Aorta (tissue), 5 donors: ENCODE data around the gene APIP. TPM values are rescaled to one million over a fixed set of nuclear protein-coding genes. Genes with fewer than 3 reads are reported as not detected.
"Not testable (repeated sequence)": the region's sequence is repeated elsewhere in the genome, so short reads cannot be mapped to it uniquely, and the experiment has no call there.

Experiments used
- ATAC-seq: fragments of 200-7000 bp; cut with Tn5 transposase; one replicate; pipeline ENCODE4 v1.9.1; 2022; ENCODE audit warnings: moderate library complexity; ENCODE audit not compliant: low FRiP score
- DNase-seq, 2 donors: peaks; one replicate each; pipeline ENCODE4 v3.0.0-alpha.2; 2020
- H3K27ac ChIP-seq, 2 donors: one replicate each; pipeline ENCODE4 v1.5.1; 2013; ENCODE audit warnings: low read length in 2 of 2, mild to moderate bottlenecking in 2 of 2, moderate library complexity in 2 of 2, control low read depth in 1 of 2, inconsistent platforms in 1 of 2, low read depth in 1 of 2
- H3K27me3 ChIP-seq, 2 donors: one replicate each; pipeline ENCODE4 v1.6.1; 2013; ENCODE audit warnings: control low read depth in 1 of 2, low read length in 1 of 2, mild to moderate bottlenecking in 1 of 2, moderate library complexity in 1 of 2; ENCODE audit not compliant: insufficient read depth in 2 of 2, control insufficient read depth in 1 of 2
- H3K36me3 ChIP-seq, 2 donors: one replicate each; pipeline ENCODE4 v1.6.1; 2013; ENCODE audit warnings: control low read depth in 1 of 2, low read length in 1 of 2, mild to moderate bottlenecking in 1 of 2; ENCODE audit not compliant: insufficient read depth in 2 of 2, control insufficient read depth in 1 of 2
- H3K4me1 ChIP-seq, 2 donors: one replicate each; pipeline ENCODE4 v1.6.1; 2013; ENCODE audit warnings: low read length in 2 of 2, control low read depth in 1 of 2, mild to moderate bottlenecking in 1 of 2, moderate library complexity in 1 of 2; ENCODE audit not compliant: insufficient read depth in 2 of 2, control insufficient read depth in 1 of 2
- H3K4me3 ChIP-seq, 2 donors: one replicate each; pipeline ENCODE4 v1.5.1; 2013; ENCODE audit warnings: low read length in 2 of 2, control low read depth in 1 of 2, mild to moderate bottlenecking in 1 of 2
- H3K9me3 ChIP-seq: one replicate; pipeline ENCODE4 v1.6.1; 2013; ENCODE audit warnings: mild to moderate bottlenecking, low read length; ENCODE audit not compliant: control insufficient read depth
- WGBS, 2 donors: extraction: QIAGEN DNeasy Blood & Tissue Kit; methylation state at CpG; one replicate each; pipeline ENCODE4 v1.1.7; 2013; 5-methylcytosine and 5-hydroxymethylcytosine counted together
- intact Hi-C, 2 donors: fragments of 100-400 bp; cut with DNase I; formaldehyde crosslinking; loops; one replicate each; pipeline versions ENCODE4 v1.14.2 to v1.15.0; 2022
- polyA plus RNA-seq, 2 donors: library from polyadenylated mRNA; stranded (reverse); fragments of 200-250 nt; gene quantifications; one replicate each; pipeline ENCODE4 v1.2.3, GENCODE V29; 2013
- total RNA-seq, 2 donors: library from RNA; stranded (reverse); fragmentation: NEBNext Ultra II Directional; extraction: Animal tissue kit (Norgen Biotek cat#: 25700); gene quantifications; one replicate each; pipeline ENCODE4 v1.2.1, GENCODE V29; 2021
- donor health status: healthy with polysubstance abuse.
- donor health status: Bipolar disorder and iron deficiency.
- donor health status: DM: no; HTN: no; CAD: no.
- donor health status: DM: no; HTN: no; CAD: no.
- donor health status: DM: yes; HTN: yes; CAD: no.

Gene APIP
- total and polyA plus RNA-seq, 4 donors = 20.0 to 26.0 (median 25.2) TPM

- Histone ChIP-seq H3K27ac (no peak overlapping the region), H3K27me3 (no peaks in the 10 kb centered on the region), H3K9me3 (peaks cover 5% of the 10 kb centered on the region), H3K4me1 (peaks cover 0 to 3% of the 10 kb centered on the region in 2 donors), H3K36me3 (peaks cover 0 to 5% of the 10 kb centered on the region in 2 donors), H3K4me3 (no peak overlapping the region)
- intact Hi-C loops = no loop called here
- WGBS, 2 donors = 87 to 92% methylated on average over 3 of the region's 3 CpGs
- DNase-seq (no peak), ATAC-seq (no peak)
Observed at GRCh38 chr11:34904421-34904955, 11.7 kb downstream of the APIP start.

GRCh38 chr11:34899633-34900016, 16.6 kb downstream of the APIP start:
- 98% methylated on average over 5 of the region's 5 CpGs for WGBS, 2 donors
- Histone ChIP-seq H3K4me3 (no peak overlapping the region), H3K4me1 (no peaks in the 10 kb centered on the region), H3K27me3 (no peaks in the 10 kb centered on the region), H3K9me3 (peaks cover 6% of the 10 kb centered on the region), H3K27ac (no peak overlapping the region), H3K36me3 (peaks cover 0 to 2% of the 10 kb centered on the region in 2 donors)
- no peak for DNase-seq
- intact Hi-C loops = loop anchor here in 1 of 2 donors (10.0 kb wide), 1 partner anchor 315 kb away; no protein-coding TSS in a partner anchor
- ATAC-seq = no peak

DNA sequence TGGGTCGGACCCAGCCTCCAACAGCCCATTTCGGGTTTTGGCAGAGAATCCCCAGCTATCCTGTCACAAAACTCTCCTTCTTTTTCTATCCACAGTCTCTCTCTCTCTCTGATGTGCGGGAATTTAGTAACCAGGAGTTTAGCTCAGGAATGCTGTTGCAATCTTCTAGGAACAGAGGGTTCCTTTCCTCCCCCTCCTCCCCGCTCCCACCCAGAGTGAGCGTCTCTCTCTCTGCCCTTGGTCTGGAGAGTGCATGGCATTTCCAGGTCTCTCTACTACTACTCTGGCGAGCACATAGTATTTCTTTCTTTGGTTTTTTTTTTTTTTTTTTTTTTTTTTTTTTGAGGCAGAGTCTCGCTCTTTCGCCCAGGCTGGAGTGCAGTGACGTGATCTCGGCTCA, 17.7 kb downstream of the APIP start:
- Histone ChIP-seq H3K36me3 (peaks cover 0 to 2% of the 10 kb centered on the region in 2 donors), H3K27me3 (no peaks in the 10 kb centered on the region), H3K4me1 (no peaks in the 10 kb centered on the region), H3K27ac (no peak overlapping the region), H3K4me3 (no peak overlapping the region), H3K9me3 (peaks cover 6% of the 10 kb centered on the region)
- intact Hi-C loops = loop anchor here in 1 of 2 donors (10.0 kb wide), 1 partner anchor 314 kb away; no protein-coding TSS in a partner anchor
- no peak for DNase-seq
- ATAC-seq = no peak
- WGBS, 2 donors = 96 to 99% methylated on average over 6 to 10 of the region's 10 CpGs

DNA sequence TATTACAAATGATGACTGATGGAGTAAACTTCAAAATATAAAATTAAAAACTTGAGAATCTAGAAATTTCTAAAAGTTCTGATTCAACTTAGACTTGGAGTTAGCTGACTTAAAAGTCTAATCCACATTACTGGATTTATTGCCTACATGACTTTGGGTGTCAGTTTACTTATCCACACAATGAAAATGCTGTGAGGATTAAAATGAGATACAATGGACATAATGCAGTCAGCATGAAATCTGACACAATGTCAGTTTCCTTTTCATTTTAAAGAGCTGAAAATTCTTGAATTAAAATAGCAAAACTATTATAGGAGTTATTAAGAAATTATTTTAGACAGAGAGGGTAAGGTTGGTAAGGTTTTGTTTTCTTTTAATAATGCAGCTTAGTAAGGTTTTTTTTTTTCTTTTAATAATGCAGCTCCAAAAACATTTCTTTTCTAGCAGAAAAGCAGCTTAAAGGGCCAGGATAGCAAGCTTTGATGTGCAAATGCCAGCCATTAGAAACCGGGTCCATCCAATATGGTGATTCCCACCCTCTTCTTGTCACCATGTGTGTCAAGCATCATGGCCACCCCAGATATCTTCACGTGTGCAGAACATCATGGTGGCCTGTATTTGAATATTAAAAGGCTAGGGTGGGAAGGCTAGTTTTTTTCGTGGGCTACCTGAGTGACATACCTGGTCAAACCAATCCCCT, 18.9 kb downstream of the APIP start:
- Histone ChIP-seq H3K27ac (no peak overlapping the region), H3K36me3 (peaks cover 0 to 2% of the 10 kb centered on the region in 2 donors), H3K27me3 (no peaks in the 10 kb centered on the region), H3K4me3 (no peak overlapping the region), H3K4me1 (no peaks in the 10 kb centered on the region), H3K9me3 (peaks cover 6% of the 10 kb centered on the region)
- WGBS, 2 donors = 90 to 99% methylated on average over 3 of the region's 3 CpGs
- ATAC-seq (no peak), DNase-seq (no peak)
- intact Hi-C loops = loop anchor here in 1 of 2 donors (10.0 kb wide), 1 partner anchor 313 kb away; no protein-coding TSS in a partner anchor

- 92 to 97% methylated on average over 3 of the region's 3 CpGs for WGBS, 2 donors
- intact Hi-C loops = loop anchor here in 1 of 2 donors (10.0 kb wide), 1 partner anchor 311 kb away; no protein-coding TSS in a partner anchor
- not testable (repeated sequence) for H3K27me3 ChIP-seq
Observed at GRCh38 chr11:34896191-34896590, 20.0 kb downstream of the APIP start.

GRCh38 chr11:34893416-34893815, 22.8 kb downstream of the APIP start:
- ATAC-seq = no peak
- Histone ChIP-seq H3K9me3 (no peaks in the 10 kb centered on the region), H3K36me3 (peaks cover 0 to 2% of the 10 kb centered on the region in 2 donors), H3K27me3 (no peaks in the 10 kb centered on the region), H3K4me1 (no peaks in the 10 kb centered on the region), H3K27ac (no peak overlapping the region), H3K4me3 (no peak overlapping the region)
- intact Hi-C loops = loop anchor here (2.0 to 10.0 kb wide), 2 partner anchors 307 to 309 kb away; no protein-coding TSS in a partner anchor
- 93 to 97% methylated on average over 1 of the region's 1 CpG for WGBS, 2 donors
- DNase-seq = no peak

More at GRCh38 chr11:34896191-34896590, 20.0 kb downstream of the APIP start:
- H3K4me1 ChIP-seq, H3K27ac ChIP-seq, ATAC-seq, H3K36me3 ChIP-seq, H3K4me3 ChIP-seq, H3K9me3 ChIP-seq, DNase-seq: not testable (repeated sequence)

DNA sequence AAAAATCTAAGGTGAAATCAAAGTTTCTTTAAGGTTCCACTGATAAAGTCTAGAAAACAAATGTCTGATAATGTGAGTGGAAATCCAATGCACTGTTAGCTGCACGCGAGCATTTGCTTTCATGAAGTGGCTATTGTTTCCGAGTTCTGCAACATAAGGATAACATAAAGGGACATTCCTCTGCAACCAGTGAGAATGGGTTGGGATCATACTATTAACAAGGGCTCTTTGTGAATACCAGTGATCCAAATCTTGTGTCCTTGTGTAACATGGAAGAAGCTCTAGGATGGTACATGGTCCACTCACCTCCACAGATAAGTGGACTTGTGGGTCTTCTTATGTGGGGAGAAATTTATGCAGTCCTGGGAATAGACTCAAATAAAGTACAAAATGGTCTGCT, 24.6 kb downstream of the APIP start:
- Histone ChIP-seq H3K9me3 (no peaks in the 10 kb centered on the region), H3K4me3 (no peak overlapping the region), H3K4me1 (no peaks in the 10 kb centered on the region), H3K27me3 (no peaks in the 10 kb centered on the region), H3K36me3 (peaks cover 0 to 5% of the 10 kb centered on the region in 2 donors), H3K27ac (no peak overlapping the region)
- DNase-seq (no peak), ATAC-seq (no peak)
- 63 to 72% methylated on average over 3 of the region's 3 CpGs for WGBS, 2 donors
- intact Hi-C loops = loop anchor here (2.0 to 10.0 kb wide), 2 partner anchors 305 to 307 kb away; no protein-coding TSS in a partner anchor

- Histone ChIP-seq H3K27me3 (no peaks in the 10 kb centered on the region), H3K4me3 (no peak overlapping the region), H3K36me3 (peaks cover 0 to 7% of the 10 kb centered on the region in 2 donors), H3K27ac (no peak overlapping the region), H3K9me3 (no peaks in the 10 kb centered on the region), H3K4me1 (no peaks in the 10 kb centered on the region)
- no peak for ATAC-seq
- 65 to 74% methylated on average over 1 of the region's 1 CpG for WGBS, 2 donors
- intact Hi-C loops = loop anchor here in 1 of 2 donors (10.0 kb wide), 1 partner anchor 306 kb away; no protein-coding TSS in a partner anchor
- DNase-seq = no peak
Observed at GRCh38 chr11:34890812-34891211, 25.4 kb downstream of the APIP start.
